ENCODE data around the gene NXPH1.

DNA sequence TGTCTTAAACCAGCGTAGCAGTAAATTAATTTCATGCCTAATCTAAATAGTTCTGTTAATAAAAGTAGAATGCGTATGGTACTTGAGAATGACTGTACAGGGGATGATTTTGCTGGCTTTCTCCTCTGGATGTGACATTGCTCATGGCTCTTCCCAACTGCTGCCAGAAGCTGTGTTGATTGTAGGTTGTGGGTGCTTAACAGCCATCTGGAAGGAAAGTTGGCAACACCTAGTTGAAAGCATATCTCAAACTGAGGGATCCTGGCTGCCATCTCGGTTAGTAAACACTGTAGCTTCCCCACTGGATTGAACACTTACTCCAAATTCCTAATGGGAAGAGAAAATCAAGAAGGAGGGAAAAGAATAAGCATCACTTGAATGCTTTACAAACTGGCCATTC is 130.9 kb downstream of the NXPH1 start:
- TF ChIP-seq POLR2A (IDR thresholded peaks at IDR 0.05): no peak
- no peak for TF ChIP-seq CTCF (IDR thresholded peaks at IDR 0.05)
